Subcutaneous adipose tissue (tissue), 1 donor: ENCODE results near the gene CCR5AS.

Experiments
- CTCF ChIP-seq: fragments of 450-650 bp; IDR thresholded peaks from one replicate; pipeline ENCODE4 v1.5.1; 2016; ENCODE audit warnings: low read depth, mild to moderate bottlenecking, control low read depth, antibody characterized with exemption, moderate library complexity

CCR5AS gene

GRCh38 chr3:46356909-46357308 lies 50.0 kb downstream of the CCR5AS start:
- no peak for TF ChIP-seq CTCF

- no peak for TF ChIP-seq CTCF
Measured at GRCh38 chr3:46356276-46356675, 50.6 kb downstream of the CCR5AS start.

- TF ChIP-seq CTCF, result no peak
Measured at GRCh38 chr3:46354984-46355383, 51.9 kb downstream of the CCR5AS start.

GRCh38 chr3:46354478-46354877 lies 52.4 kb downstream of the CCR5AS start:
- no peak for TF ChIP-seq CTCF

- no peak for TF ChIP-seq CTCF
Measured at GRCh38 chr3:46353647-46354410, 53.0 kb downstream of the CCR5AS start, which contains the start of gene CCR2. Gene CCR2, plus strand, starts transcription at chr3:46354111. Its CDS starts 3,417 bp downstream, at chr3:46357528.

GRCh38 chr3:46353090-46353489 lies 53.8 kb downstream of the CCR5AS start:
- TF ChIP-seq CTCF, result no peak

GRCh38 chr3:46351646-46352045 lies 55.2 kb downstream of the CCR5AS start:
- no peak for TF ChIP-seq CTCF
